SJSA1 (cell line): Measurements from ENCODE around the gene PSMB10. TPM values are rescaled to one million over a fixed set of nuclear protein-coding genes. Genes with fewer than 3 reads are reported as not detected.
"Not testable (repeated sequence)": the region's sequence is repeated elsewhere in the genome, so short reads cannot be mapped to it uniquely, and the experiment has no call there.

Experiments used
- DNase-seq, 2 experiments: peaks; one replicate each; pipeline ENCODE4 v3.0.0-alpha.2; 2015 to 2020; ENCODE audit warnings: low spot score in 2 of 2, low read depth in 1 of 2
- H3K27ac ChIP-seq: fragments of 250-450 bp; sonication (Bioruptor Pico); 2 replicates; pipeline ENCODE4 v1.5.1; 2020; ENCODE audit warnings: mild to moderate bottlenecking, moderate library complexity
- H3K27me3 ChIP-seq: fragments of 250-450 bp; sonication (Bioruptor Pico); replicated peaks from 2 replicates; pipeline ENCODE4 v1.5.1; 2020; ENCODE audit warnings: mild to moderate bottlenecking, moderate library complexity
- H3K36me3 ChIP-seq: fragments of 250-450 bp; sonication (Bioruptor Pico); 2 replicates; pipeline ENCODE4 v1.5.1; 2020; ENCODE audit warnings: mild to moderate bottlenecking
- H3K4me1 ChIP-seq: fragments of 250-450 bp; sonication (Bioruptor Pico); replicated peaks from 2 replicates; pipeline ENCODE4 v1.6.1; 2021; ENCODE audit warnings: mild to moderate bottlenecking
- H3K4me3 ChIP-seq: fragments of 250-450 bp; sonication (Bioruptor Pico); 2 replicates; pipeline ENCODE4 v1.5.1; 2020; ENCODE audit warnings: mild to moderate bottlenecking
- H3K9me3 ChIP-seq: fragments of 250-450 bp; sonication (Bioruptor Pico); replicated peaks from 2 replicates; pipeline ENCODE4 v1.5.1; 2020; ENCODE audit warnings: mild to moderate bottlenecking
- total RNA-seq: library from RNA; depleted of rRNA; stranded (reverse); fragments of >200 nt; shearing (Covaris generic); gene quantifications from 2 replicates; pipeline ENCODE4 v1.2.3, GENCODE V29; 2014; rRNA removed

Gene PSMB10
- total RNA-seq, result 50.1 and 147 TPM in 2 replicates

DNA sequence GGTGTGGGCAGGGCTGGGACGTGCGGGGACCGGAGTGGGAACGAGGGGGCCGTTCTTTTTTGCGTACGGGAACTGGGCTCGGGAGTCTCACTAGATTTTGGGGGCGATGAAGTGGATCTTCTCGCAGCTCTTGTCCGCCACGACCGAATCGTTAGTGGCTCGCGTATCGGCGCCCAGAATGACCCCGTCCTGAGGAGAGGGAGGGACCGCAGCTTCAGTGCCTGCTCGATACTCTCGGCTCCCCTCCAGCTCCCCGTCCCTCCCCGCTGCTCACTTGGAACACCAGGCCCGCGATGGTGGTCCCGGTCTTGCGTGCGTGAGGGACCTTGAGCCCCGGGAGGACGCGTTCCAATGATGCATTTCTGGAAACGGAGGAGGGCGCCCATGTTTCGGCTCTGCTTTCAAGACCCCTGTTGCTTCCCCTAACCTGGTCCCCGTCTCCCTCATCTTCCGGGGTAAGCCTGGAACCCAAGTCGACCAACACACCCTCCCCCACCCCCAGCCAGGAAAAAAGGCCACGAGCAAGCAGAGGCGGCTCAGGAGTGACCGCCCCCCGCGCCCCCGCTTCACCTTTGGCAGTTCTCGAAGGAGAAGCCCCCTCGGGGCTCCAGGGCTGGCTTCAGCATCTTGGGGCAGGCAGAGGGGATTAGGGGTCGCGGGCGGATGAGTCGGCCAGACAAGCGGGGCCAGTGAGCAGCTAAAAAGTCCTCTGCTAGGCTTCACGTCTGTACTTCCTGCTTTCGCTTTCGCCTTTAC is at the start of gene PSMB10:
Gene PSMB10, minus strand, starts transcription at position 727 of the 756 bp plus-strand sequence. Its CDS starts 101 bp downstream, at position 626.
- Histone ChIP-seq H3K36me3 (peaks cover 58% of the 10 kb centered on the region), H3K27ac (peak within 1 kb of the TSS; percentile 80), H3K9me3 (no peaks in the 10 kb centered on the region), H3K27me3 (no peaks in the 10 kb centered on the region), H3K4me1 (peaks cover 17% of the 10 kb centered on the region), H3K4me3 (peak within 1 kb of the TSS; percentile 75)
- peak; percentile 70 to 74 for DNase-seq

DNA sequence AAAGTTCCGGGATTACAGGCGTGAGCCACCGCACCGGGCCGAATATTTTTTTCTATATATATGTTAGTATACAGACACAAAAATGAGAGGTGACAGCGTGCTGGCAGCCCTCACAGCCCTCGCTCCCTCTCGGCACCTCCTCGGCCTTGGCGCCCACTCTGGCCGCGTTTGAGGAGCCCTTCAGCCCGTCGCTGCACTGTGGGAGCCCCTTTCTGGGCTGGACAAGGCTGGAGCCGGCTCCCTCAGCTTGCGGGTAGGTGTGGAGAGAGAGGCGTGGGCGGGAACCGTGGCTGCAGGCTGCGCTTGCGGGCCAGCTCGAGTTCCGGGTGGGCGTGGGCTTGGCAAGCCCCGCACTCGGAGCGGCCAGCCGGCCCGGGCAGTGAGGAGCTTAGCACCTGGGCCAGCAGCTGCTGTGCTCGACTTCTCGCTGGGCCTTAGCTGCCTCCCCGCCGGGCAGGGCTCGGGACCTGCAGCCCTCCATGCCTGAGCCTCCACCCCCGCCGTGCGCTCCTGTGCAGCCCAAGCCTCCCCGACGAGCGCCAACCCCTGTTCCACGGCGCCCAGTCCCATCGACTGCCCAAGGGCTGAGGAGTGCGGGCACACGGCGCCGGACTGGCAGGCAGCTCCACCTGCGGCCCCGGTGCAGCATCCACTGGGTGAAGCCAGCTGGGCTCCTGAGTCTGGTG is 45.5 kb upstream of the PSMB10 start:
- Histone ChIP-seq H3K4me1 (peaks cover 5% of the 10 kb centered on the region), H3K27ac (no peak overlapping the region), H3K27me3 (no peaks in the 10 kb centered on the region), H3K9me3 (no peaks in the 10 kb centered on the region; the same call in 1 of the 2 replicates), H3K36me3 (no peaks in the 10 kb centered on the region), H3K4me3 (no peak overlapping the region)
- DNase-seq, result no peak

DNA sequence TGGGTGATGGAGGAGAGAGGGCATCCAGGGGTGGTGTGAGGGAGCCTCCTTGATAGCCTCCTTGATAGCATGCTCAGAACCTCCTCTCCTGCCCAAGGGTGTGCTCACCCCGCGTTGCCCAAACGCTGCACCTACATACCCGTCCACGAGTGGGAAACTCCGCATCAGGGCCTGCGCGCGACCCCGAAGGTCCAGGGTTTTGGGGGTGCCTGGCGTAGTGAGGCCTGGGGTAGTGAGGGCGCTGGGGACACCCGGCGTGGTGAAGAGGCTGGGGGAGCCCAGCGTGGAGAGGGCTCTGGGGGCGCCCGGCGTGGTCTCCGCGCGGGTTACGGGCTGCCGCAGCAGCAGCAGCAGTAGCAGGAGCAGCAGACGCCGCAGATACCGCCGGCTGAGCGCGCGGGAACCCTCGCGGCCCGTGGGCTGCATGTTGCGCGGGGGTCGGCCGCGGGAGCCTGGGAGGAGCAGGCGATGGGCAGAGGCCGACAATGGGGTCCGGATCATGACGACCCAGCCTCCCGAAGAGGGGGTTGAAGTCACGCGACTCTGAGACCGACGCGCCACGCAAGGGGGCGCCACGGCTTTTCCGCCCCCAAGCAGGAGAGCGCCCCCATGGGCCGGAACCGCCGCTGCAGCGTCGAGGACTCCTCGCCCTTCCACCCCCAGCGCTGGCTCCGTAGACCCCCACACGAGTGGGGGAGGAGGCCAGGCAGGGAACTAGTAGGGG is 43.5 kb upstream of the PSMB10 start, which contains the start of gene DPEP3:
Gene DPEP3, minus strand, starts transcription at position 545 of the 724 bp plus-strand sequence. Its CDS starts 119 bp downstream, at position 426.
- H3K4me3 ChIP-seq, result no peak within 1 kb of the TSS
- H3K36me3 ChIP-seq, result no peaks in the 10 kb centered on the region
- no peak within 1 kb of the TSS for H3K27ac ChIP-seq
- DNase-seq, result no peak
- H3K27me3 ChIP-seq, result no peaks in the 10 kb centered on the region
- H3K9me3 ChIP-seq, result no peaks in the 10 kb centered on the region; the same call in 1 of the 2 replicates
- peaks cover 5% of the 10 kb centered on the region for H3K4me1 ChIP-seq

DNA sequence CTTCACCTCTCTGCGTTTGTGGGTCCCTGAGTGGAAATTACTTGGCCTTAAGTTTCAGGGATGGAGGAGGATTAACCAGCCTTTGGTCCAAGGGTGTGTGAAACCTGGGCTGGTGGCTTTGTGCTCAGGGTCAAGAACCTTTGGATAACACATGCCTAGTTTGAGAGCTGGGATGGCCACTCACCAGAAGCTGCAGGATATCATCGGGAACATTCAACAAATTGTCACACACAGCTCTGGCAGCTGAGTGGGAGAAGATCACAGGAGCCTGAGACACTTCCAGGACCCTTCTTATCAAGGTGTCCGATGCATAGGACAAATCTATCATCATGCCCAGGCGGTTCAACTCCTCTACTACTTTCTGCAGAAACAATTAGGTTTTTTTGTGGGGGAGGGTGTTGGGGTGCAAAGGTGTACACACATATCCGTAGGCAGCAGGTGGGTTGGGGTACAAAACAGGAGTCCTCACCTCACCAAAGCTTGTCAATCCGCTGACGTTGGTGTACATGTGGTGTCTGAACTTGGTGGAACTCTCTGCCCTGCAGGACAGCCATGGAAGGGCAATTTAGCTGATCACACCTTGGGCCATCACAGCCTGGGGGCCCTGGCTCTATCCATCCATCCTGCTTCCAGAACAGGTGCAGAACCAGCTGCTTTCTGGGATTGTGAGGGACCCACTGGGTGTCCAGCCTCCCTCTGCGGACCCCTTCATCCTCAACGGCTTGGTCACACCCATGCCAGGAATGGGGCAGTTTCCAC is 41.0 kb upstream of the PSMB10 start:
- Histone ChIP-seq H3K9me3 (no peaks in the 10 kb centered on the region; the same call in 1 of the 2 replicates), H3K4me1 (no peaks in the 10 kb centered on the region), H3K27ac (no peak overlapping the region), H3K27me3 (no peaks in the 10 kb centered on the region), H3K36me3 (no peaks in the 10 kb centered on the region), H3K4me3 (no peak overlapping the region)
- DNase-seq, result no peak

DNA sequence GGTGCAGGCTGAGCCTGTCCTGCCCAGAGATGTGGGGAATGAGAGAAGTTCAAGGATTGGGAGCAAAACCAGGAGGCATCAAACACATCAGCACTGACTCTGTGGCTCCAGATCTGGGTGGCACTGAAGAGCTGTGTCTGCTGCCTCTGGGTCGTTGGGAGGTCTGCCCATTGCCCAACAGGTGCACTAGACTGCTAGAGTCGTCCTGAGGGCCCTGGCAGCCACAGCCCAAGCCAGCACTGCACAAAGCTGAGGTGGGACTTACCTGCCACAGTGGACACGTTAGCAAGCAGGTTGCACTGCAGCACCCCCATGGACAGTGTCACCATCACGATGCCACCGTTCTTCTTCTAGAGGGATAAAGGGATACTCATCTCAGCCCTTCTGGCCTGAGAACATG is 40.4 kb upstream of the PSMB10 start:
- Histone ChIP-seq H3K4me1 (no peaks in the 10 kb centered on the region), H3K36me3 (no peaks in the 10 kb centered on the region), H3K9me3 (no peaks in the 10 kb centered on the region; the same call in 1 of the 2 replicates), H3K4me3 (no peak overlapping the region), H3K27me3 (no peaks in the 10 kb centered on the region), H3K27ac (no peak overlapping the region)
- DNase-seq, result no peak

DNA sequence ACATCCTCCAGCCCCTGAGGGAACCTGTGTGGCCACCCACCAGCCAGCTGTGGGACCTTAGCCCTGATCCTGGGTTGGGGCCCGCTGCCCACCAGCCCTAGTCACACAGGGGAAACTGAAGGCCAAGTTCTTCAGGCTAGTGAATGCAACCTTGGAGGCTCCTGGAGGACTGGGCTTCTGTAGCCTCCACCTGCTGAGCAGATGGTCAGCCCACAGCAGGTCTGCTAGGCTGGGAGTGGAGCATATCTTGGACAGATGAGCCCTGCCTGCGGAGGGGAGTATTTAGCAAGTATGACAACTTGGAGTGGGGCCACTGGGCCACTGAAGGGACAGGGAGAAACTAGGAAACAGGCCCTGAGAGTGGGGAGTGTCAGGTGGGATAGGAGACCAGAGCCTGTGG is 39.6 kb upstream of the PSMB10 start:
- H3K4me3 ChIP-seq, result no peak overlapping the region
- H3K4me1 ChIP-seq, result no peaks in the 10 kb centered on the region
- DNase-seq, result no peak
- no peaks in the 10 kb centered on the region for H3K27me3 ChIP-seq
- H3K27ac ChIP-seq, result no peak overlapping the region
- H3K36me3 ChIP-seq, result no peaks in the 10 kb centered on the region
- H3K9me3 ChIP-seq, result no peaks in the 10 kb centered on the region; the same call in 1 of the 2 replicates

DNA sequence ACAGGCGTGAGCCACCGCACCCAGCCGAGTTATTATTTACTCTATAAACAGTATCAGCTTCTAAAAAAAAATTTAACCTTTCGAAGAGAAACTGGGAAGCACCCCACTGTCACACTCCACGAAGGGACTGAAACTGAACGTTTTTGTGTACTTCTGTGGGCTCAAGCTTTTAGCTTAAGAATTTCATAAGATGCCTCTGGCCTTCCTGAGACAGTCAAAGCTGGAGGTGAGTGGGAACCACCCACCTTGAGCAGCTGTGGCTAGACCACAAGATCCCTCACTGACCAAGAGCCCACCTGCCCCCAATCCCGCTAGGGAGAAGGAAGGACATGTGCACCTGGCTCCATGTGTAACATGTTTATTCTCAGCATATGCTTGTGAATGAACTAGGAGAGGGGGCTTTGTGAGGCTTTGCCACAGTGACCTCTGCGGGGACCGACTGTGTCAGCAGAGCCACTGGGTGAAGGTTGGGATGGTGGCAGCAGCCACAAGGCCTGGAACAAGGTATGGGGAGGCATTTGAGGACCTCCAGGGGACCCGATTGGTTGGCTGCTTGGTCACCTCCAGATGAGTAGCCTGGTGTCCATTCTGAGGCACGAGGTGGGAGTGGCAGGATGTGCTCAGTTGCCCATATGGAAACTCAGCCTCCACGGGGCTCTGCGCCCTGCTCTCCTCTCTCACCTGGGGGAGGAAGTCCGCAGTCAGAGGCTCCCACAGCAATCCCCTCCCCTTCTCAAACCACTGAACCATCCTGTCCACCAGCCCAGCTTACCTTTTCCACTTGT is 38.9 kb upstream of the PSMB10 start:
- H3K36me3 ChIP-seq, result no peaks in the 10 kb centered on the region
- no peaks in the 10 kb centered on the region for H3K27me3 ChIP-seq
- no peak overlapping the region for H3K4me3 ChIP-seq
- no peaks in the 10 kb centered on the region; the same call in 1 of the 2 replicates for H3K9me3 ChIP-seq
- H3K4me1 ChIP-seq, result no peaks in the 10 kb centered on the region
- no peak overlapping the region for H3K27ac ChIP-seq
- no peak for DNase-seq

DNA sequence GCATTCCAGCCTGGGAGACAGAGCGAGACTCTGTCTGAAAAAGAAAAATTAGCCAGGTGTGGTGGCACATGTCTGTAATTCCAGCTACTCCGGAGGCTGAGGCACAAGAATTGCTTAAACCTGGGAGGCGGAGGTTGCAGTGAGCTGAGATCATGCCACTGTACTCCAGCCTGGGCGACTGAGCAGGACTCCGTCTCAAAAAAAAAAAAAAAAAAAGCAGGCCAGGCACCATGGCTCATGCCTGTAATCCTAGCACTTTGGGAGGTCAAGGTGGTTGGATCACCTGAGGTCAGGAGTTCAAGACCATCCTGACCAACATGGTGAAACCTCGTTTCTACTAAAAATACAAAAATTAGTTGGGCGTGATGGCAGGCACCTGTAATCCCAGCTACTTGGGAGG is 35.6 kb upstream of the PSMB10 start:
- peaks cover 11% of the 10 kb centered on the region for H3K36me3 ChIP-seq
- H3K4me1 ChIP-seq, H3K4me3 ChIP-seq, DNase-seq, H3K27ac ChIP-seq, H3K27me3 ChIP-seq, H3K9me3 ChIP-seq: not testable (repeated sequence)

DNA sequence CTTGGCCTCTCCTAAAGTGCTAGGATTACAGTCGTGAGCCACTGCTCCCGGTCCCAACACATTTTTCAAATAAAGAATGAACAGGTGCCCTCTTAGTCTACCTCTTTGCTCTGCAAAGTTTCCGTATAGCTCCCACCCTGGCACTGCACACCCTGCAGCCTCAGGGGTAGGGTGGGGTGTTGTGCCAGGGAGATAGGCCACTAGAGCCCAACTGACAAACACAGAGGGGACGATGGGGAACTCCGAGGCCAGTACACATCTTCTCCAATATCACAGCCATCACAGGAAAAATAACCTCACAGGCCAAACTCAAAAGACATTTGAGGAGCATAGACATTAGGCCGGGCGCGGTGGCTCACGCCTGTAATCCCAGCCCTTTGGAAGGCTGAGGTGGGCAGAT is 34.5 kb upstream of the PSMB10 start:
- DNase-seq, result no peak
- Histone ChIP-seq H3K4me3 (no peak overlapping the region), H3K9me3 (peaks cover 4% of the 10 kb centered on the region), H3K27ac (no peak overlapping the region), H3K27me3 (no peaks in the 10 kb centered on the region), H3K4me1 (peaks cover 18% of the 10 kb centered on the region), H3K36me3 (peaks cover 23% of the 10 kb centered on the region)

DNA sequence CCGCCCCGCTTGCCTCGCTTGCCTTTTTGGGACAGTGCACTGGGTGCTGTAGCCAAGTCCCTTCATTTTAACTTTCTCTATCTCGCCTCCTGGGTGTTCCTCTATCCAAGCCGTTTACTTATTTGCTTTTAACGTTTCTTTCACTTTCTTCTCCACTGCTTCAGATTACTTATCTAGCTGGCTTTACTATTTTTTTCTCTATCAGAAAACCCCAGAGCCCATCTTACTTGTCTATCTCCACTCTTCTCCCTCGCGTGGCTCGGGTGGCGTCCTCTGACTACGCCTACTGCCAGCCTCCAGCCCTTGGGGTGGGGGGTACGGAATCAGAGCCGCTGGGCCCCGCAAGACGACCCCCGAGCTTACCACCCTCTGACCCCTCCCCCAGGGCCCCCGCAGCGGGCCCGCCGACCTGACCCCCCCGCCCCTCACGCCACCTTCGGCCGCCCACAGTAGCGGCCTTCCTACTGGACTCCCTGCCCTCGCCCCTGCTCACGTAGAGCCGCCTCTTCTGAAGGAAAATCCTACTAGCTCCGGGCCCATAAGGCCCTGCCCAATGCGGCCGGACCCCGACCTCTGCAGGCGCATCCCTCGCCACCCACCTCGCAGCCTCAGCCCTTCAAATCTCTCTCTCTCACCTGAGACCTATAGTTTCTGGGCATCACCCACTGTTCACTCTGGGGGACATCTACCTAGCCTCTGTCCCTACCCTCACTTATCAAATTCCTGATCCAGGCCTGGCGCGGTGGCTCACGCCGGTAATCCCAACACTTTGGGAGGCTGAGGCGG is 32.8 kb upstream of the PSMB10 start:
- H3K4me1 ChIP-seq, result peaks cover 26% of the 10 kb centered on the region
- no peak overlapping the region for H3K4me3 ChIP-seq
- no peak for DNase-seq
- no peaks in the 10 kb centered on the region for H3K27me3 ChIP-seq
- peaks cover 40% of the 10 kb centered on the region for H3K36me3 ChIP-seq
- no peak overlapping the region for H3K27ac ChIP-seq
- peaks cover 4% of the 10 kb centered on the region for H3K9me3 ChIP-seq

DNA sequence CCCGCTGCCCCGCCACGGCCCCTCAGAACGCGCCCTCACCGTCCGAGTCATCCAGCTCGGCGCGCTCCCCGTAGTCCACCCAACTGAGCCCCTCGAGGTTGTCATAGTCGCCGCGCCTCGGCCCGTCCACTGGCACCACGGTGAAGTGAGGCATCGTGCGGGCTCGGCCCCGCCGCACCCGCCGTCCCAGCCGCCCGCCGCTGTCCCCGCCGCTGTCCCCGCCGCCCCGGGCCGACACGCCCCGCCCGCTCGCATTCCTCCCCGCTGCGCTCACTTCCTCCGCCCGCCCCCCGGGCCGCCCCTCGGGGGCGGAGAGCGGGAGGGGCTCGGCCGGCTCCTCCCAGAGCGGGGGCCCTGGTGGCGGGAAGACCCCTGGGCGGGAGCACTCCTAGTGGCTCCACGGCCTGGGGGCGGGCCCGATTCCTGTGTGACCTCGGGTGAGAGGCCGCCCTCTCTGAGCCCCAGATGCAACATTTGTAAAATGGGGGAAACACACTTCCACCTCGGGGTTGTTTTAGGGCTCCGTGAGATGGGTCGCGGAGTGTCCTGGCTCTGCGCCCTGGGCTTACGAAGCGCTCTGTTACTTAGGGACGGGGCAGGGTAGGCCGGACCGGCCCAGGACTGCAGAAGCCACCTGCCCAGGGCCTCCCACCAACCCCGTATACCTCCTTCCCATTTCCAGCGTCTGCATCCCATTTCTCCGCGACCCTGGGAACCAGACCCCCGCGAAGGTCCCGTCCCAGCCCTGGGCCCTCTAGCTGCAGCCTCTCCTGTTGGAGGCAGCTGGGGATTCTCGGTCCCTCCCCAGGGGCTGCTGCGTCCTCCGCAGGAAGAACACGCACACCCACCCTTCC is 32.0 kb upstream of the PSMB10 start, which contains the start of gene SLC12A4:
Gene SLC12A4, minus strand, starts transcription at position 238 of the 854 bp plus-strand sequence. Its CDS starts 84 bp downstream, at position 154.
- Histone ChIP-seq H3K4me3 (peak within 1 kb of the TSS; percentile 98), H3K36me3 (peaks cover 48% of the 10 kb centered on the region), H3K27ac (peak within 1 kb of the TSS; percentile 97), H3K9me3 (peaks cover 4% of the 10 kb centered on the region), H3K4me1 (peaks cover 26% of the 10 kb centered on the region), H3K27me3 (no peaks in the 10 kb centered on the region)
- DNase-seq, result peak; percentile 80 to 92
